Measurements from ENCODE around the gene ITSN2. TPM values are rescaled to one million over a fixed set of nuclear protein-coding genes. Genes with fewer than 3 reads are reported as not detected.

ITSN2 gene
- polyA plus RNA-seq, 1 experiment = 16.3 TPM

DNA sequence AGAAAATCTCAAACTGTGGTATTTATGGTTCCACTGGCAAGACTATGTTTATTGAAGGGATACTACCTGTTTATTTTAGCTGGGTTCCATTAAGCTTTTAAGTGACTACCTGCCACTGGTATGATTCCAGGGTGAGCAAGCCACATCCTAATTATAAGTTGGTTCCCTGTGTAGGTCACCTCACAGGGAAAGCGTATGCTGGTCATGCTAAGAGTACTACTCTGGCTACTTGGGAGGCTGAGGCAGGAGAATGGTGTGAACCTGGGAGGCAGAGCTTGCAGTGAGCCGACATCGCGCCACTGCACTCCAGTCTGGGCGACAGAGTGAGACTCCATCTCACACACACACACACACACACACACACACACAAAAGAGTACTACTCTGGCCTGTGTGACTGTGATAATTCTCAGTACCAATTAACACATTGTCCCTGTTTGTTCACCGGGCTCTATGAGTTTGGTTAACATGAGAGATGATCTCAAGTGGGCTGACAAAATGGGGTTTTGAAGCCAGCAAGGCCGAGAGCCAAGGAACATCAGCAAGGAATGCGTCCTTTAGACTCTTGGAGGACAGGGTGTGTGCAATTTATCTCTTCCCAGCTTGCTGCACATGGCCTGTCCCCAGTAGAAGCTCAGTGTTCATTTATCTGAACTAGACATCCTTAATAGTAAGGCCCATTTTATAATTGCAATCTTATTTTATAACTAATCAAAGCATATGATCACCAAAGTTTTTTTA is 15.2 kb upstream of the ITSN2 start:
- TF ChIP-seq, protein P1, sequence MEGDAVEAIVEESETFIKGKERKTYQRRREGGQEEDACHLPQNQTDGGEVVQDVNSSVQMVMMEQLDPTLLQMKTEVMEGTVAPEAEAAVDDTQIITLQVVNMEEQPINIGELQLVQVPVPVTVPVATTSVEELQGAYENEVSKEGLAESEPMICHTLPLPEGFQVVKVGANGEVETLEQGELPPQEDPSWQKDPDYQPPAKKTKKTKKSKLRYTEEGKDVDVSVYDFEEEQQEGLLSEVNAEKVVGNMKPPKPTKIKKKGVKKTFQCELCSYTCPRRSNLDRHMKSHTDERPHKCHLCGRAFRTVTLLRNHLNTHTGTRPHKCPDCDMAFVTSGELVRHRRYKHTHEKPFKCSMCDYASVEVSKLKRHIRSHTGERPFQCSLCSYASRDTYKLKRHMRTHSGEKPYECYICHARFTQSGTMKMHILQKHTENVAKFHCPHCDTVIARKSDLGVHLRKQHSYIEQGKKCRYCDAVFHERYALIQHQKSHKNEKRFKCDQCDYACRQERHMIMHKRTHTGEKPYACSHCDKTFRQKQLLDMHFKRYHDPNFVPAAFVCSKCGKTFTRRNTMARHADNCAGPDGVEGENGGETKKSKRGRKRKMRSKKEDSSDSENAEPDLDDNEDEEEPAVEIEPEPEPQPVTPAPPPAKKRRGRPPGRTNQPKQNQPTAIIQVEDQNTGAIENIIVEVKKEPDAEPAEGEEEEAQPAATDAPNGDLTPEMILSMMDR (IDR thresholded peaks at IDR 0.05; ENCODE audit: insufficient read depth, low read depth, low read length) = no peak
- no peak for DNase-seq (ENCODE audit: low read depth)
- H3K4me3 ChIP-seq (ENCODE audit: low read depth, low read length) = no peak overlapping the region
- H3K27me3 ChIP-seq (ENCODE audit: control insufficient read depth, insufficient read depth, low read length) = no peaks in the 10 kb centered on the region
- no peaks in the 10 kb centered on the region for H3K36me3 ChIP-seq (ENCODE audit: control insufficient read depth, insufficient read depth, low read length)
- ChIA-PET POLR2A (no interaction called here), CTCF (interaction anchor here (0.8 to 1.1 kb wide), 2 partner anchors 73 to 291 kb away, joined by 3 read pairs; partner anchors contain the start of gene TP53I3)

DNA sequence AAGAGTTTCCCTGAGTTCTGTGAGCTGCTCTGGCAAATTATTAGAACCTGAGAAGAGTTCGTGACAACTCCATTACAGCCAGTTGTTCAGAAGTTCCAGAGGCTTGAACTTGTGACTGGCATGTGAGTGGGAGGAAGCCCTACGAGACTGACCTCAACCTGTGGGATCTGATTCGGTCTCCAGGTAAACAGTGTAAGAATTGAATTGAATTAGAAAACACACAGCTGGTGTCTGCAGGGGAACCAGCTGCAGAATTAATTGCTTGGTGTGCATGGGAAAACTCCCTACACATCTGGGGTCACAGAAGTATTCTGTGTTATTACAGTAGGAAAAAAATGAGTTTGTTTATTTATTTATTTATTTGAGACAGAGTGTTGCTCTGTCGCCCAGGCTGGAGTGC is 14.0 kb upstream of the ITSN2 start:
- TF ChIP-seq, protein P1 (IDR thresholded peaks at IDR 0.05; ENCODE audit: insufficient read depth, low read depth, low read length) = no peak
- DNase-seq (ENCODE audit: low read depth) = no peak
- Histone ChIP-seq H3K4me3 (ENCODE audit: low read depth, low read length) (no peak overlapping the region), H3K36me3 (ENCODE audit: control insufficient read depth, insufficient read depth, low read length) (no peaks in the 10 kb centered on the region), H3K27me3 (ENCODE audit: control insufficient read depth, insufficient read depth, low read length) (no peaks in the 10 kb centered on the region)
- CTCF ChIA-PET = interaction anchor here (0.6 to 1.7 kb wide), 2 partner anchors 46 to 145 kb away, joined by 3 to 4 read pairs; no protein-coding TSS in a partner anchor
- POLR2A ChIA-PET = no interaction called here

DNA sequence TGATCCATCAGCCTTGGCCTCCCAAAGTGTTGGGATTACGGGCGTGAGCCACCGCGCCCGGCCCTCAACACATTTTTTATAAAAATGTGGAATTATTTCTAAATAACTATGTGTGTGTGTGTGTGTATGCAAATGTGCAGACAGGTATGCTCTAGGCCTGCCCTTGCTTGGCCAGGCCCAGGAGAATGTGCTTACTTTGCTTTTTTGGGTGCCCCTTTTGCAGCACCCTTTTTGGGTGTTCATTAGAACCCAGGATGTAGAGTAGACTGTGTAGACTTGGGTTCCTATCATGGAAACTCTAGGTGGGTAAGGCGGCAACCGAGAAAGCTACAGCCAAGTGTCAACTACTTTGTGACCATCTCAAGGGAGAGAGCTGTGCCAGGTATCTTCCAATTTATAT is 11.7 kb upstream of the ITSN2 start:
- Histone ChIP-seq H3K4me3 (ENCODE audit: low read depth, low read length) (no peak overlapping the region), H3K27me3 (ENCODE audit: control insufficient read depth, insufficient read depth, low read length) (no peaks in the 10 kb centered on the region), H3K36me3 (ENCODE audit: control insufficient read depth, insufficient read depth, low read length) (no peaks in the 10 kb centered on the region)
- TF ChIP-seq, protein P1 (IDR thresholded peaks at IDR 0.05; ENCODE audit: insufficient read depth, low read depth, low read length) = no peak
- POLR2A ChIA-PET = no interaction called here
- no peak for DNase-seq (ENCODE audit: low read depth)
- CTCF ChIA-PET = no interaction called here

DNA sequence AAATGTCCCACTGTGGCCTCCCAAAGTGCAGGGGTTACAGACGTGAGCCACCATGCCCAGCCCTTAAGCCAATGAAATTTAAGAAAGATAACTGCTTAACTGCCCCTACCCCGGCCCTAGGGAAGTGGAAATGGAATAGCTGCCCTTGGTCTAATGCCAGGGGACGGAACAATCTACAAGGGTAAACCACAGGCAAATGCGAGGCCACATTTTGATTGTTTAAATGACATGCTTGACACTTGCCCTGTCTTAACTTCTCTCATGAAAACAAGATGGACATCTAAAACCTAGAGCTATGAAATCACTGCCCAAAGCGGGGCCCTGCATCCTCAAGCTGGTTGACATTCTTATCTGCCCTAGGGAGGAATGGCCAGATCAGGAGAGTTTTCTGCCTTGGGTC is 5.5 kb upstream of the ITSN2 start:
- Histone ChIP-seq H3K27me3 (ENCODE audit: control insufficient read depth, insufficient read depth, low read length) (no peaks in the 10 kb centered on the region), H3K36me3 (ENCODE audit: control insufficient read depth, insufficient read depth, low read length) (no peaks in the 10 kb centered on the region), H3K4me3 (ENCODE audit: low read depth, low read length) (no peak overlapping the region)
- ChIA-PET POLR2A (no interaction called here), CTCF (no interaction called here)
- TF ChIP-seq, protein P1 (IDR thresholded peaks at IDR 0.05; ENCODE audit: insufficient read depth, low read depth, low read length) = no peak
- DNase-seq (ENCODE audit: low read depth) = no peak

DNA sequence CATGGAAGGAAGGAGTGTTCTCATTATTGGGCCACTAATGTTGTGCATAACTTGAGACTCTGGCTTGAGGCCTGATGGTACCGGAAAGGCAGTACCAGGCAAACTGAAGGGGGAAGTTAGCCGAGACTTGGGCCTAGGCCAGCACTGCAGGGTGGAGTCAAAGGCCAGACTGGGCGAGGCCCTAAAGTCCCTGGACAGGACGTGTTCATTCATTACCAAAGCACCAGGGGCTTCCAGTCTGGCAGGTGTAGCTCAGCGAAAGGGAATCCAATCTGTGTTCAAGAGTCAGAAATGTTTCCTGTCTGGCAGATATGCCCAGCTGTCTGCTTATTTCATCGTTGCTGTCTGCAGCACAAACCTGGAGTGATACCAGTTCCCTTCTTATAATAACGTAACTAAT is 4.7 kb upstream of the ITSN2 start:
- Histone ChIP-seq H3K36me3 (ENCODE audit: control insufficient read depth, insufficient read depth, low read length) (no peaks in the 10 kb centered on the region), H3K4me3 (ENCODE audit: low read depth, low read length) (no peak overlapping the region), H3K27me3 (ENCODE audit: control insufficient read depth, insufficient read depth, low read length) (no peaks in the 10 kb centered on the region)
- TF ChIP-seq, protein P1 (IDR thresholded peaks at IDR 0.05; ENCODE audit: insufficient read depth, low read depth, low read length) = no peak
- no peak for DNase-seq (ENCODE audit: low read depth)
- ChIA-PET CTCF (no interaction called here), POLR2A (no interaction called here)

All from BJ (cell line).